Measurements from ENCODE around the gene SPO11.

- TF ChIP-seq CTCF (IDR thresholded peaks at IDR 0.05) (no peak), POLR2A (IDR thresholded peaks at IDR 0.05) (no peak)
Measured at GRCh38 chr20:57319584-57319983, 10.0 kb upstream of the SPO11 start.
